GM19025 (cell line): ENCODE results near the gene FAM219A.
A peak's percentile ranks its signal among the peaks of the same experiment; 100 is the strongest.
"Not testable (repeated sequence)": the region's sequence is repeated elsewhere in the genome, so short reads cannot be mapped to it uniquely, and the experiment has no call there.

Experiments
- ATAC-seq: cut with Tn5 transposase; IDR thresholded peaks from one replicate; pipeline ENCODE4 v1.9.1; 2021; ENCODE audit warnings: mild to moderate bottlenecking, low read depth, moderate library complexity; ENCODE audit not compliant: unreplicated experiment

The FAM219A gene

GRCh38 chr9:34380034-34380510 is 78.3 kb downstream of the FAM219A start:
- ATAC-seq: no peak

GRCh38 chr9:34379334-34380033 is 78.9 kb downstream of the FAM219A start:
- ATAC-seq: no peak

GRCh38 chr9:34378376-34379060 is 79.9 kb downstream of the FAM219A start:
- ATAC-seq: no peak

- no peak for ATAC-seq
Observed at GRCh38 chr9:34377404-34377746, 81.0 kb downstream of the FAM219A start.

GRCh38 chr9:34376596-34377403 is 81.6 kb downstream of the FAM219A start, which contains the start of gene MYORG:
TSS of gene MYORG (minus strand) at chr9:34376898. CDS start at chr9:34372943, 3,955 bp downstream.
- peak; percentile 89 for ATAC-seq

GRCh38 chr9:34375901-34376595 is 82.3 kb downstream of the FAM219A start:
- no peak for ATAC-seq

- ATAC-seq: no peak
Observed at GRCh38 chr9:34374905-34375552, 83.3 kb downstream of the FAM219A start.

- no peak for ATAC-seq
Observed at GRCh38 chr9:34374339-34374738, 84.0 kb downstream of the FAM219A start.

- ATAC-seq: no peak
Observed at GRCh38 chr9:34373749-34374148, 84.6 kb downstream of the FAM219A start.

- no peak for ATAC-seq
Observed at GRCh38 chr9:34372467-34373011, 85.8 kb downstream of the FAM219A start.

- no peak for ATAC-seq
Observed at GRCh38 chr9:34371886-34372466, 86.4 kb downstream of the FAM219A start.

- no peak for ATAC-seq
Observed at GRCh38 chr9:34370970-34371880, 87.1 kb downstream of the FAM219A start.

GRCh38 chr9:34370335-34370969 is 87.9 kb downstream of the FAM219A start:
- ATAC-seq: no peak

- ATAC-seq: no peak
Observed at GRCh38 chr9:34369636-34370035, 88.7 kb downstream of the FAM219A start.

GRCh38 chr9:34368796-34369195 is 89.6 kb downstream of the FAM219A start:
- not testable (repeated sequence) for ATAC-seq

- ATAC-seq: not testable (repeated sequence)
Observed at GRCh38 chr9:34367751-34368410, 90.5 kb downstream of the FAM219A start.

- no peak for ATAC-seq
Observed at GRCh38 chr9:34366365-34366764, 92.0 kb downstream of the FAM219A start.
